Tibial nerve (tissue), 4 donors: ENCODE results near the gene AKTIP.

Experiments used
- EP300 ChIP-seq, 2 donors: sonication (generic); formaldehyde crosslinking; IDR thresholded peaks; one replicate each; pipeline ENCODE4 v1.6.1; 2017; ENCODE audit warnings: antibody characterized with exemption in 2 of 2, mild to moderate bottlenecking in 1 of 2
- POLR2A ChIP-seq, 2 donors: fragments of 450-650 bp; IDR thresholded peaks; one replicate each; pipeline ENCODE4 v1.6.1; 2017; ENCODE audit warnings: antibody characterized with exemption in 2 of 2, mild to moderate bottlenecking in 2 of 2, moderate library complexity in 2 of 2
- TF ChIP-seq, protein P1 (sequence below), 5 experiments: fragments of 200-600 bp in 3 of 5; fragments of 450-650 bp in 2 of 5; sonication (generic) in 3 of 5; IDR thresholded peaks; one replicate each; pipeline ENCODE4 v1.5.1; 2016 to 2019; ENCODE audit warnings: antibody characterized with exemption in 5 of 5, mild to moderate bottlenecking in 3 of 5, moderate library complexity in 2 of 5

DNA sequence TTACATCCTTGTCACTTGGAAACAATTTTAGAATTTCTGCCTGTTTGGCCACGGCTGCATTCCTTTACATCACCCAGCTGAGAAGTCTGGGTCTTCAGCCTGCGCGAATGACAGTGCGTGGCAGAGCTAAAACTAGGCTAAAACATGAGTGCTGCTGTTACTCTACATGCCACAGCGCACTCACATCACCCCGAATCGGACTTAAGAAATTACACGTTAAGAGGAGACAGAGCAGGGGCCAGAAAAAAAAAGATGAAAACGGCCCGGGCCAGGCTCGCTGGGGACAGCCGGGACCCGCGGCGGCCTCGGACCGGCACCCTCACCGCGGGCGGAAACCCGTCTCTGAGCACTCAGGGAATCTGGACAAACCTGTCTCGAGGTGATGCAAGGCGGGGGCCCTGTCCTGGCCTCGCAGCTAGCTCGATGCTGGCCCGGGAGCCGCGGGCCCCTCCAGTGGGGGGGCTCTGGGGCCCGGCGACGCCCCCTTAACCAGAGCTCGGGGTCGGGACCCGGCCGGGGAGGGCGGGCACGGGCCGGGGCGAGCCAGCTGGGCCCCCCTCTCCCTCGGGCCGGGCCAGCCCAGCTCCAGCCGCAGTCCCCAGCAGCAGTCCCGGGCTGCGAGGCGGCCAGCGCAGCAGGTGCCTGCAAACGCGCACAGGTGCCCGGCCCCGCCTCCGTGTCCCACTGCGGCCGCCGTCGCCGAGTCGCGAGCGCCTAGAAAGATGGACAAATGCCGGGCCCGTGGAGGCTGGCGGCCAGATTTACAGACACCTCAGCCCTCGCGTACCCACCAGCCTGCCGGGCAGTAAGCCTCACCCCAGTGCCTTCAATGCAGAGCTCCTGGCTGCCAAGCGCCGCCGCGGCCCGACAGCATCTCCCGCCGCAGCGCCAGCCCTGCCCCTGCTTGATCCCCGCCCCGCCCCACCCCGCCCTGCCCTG is at the start of gene AKTIP:
- TF ChIP-seq, protein P1, sequence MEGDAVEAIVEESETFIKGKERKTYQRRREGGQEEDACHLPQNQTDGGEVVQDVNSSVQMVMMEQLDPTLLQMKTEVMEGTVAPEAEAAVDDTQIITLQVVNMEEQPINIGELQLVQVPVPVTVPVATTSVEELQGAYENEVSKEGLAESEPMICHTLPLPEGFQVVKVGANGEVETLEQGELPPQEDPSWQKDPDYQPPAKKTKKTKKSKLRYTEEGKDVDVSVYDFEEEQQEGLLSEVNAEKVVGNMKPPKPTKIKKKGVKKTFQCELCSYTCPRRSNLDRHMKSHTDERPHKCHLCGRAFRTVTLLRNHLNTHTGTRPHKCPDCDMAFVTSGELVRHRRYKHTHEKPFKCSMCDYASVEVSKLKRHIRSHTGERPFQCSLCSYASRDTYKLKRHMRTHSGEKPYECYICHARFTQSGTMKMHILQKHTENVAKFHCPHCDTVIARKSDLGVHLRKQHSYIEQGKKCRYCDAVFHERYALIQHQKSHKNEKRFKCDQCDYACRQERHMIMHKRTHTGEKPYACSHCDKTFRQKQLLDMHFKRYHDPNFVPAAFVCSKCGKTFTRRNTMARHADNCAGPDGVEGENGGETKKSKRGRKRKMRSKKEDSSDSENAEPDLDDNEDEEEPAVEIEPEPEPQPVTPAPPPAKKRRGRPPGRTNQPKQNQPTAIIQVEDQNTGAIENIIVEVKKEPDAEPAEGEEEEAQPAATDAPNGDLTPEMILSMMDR (IDR thresholded peaks at IDR 0.05) = no peak
- no peak for TF ChIP-seq POLR2A (IDR thresholded peaks at IDR 0.05)
- no peak for TF ChIP-seq EP300 (IDR thresholded peaks at IDR 0.05)
